Measurements from ENCODE around the gene ZNF507.

Gene ZNF507

GRCh38 chr19:32357720-32358119 lies 12.3 kb downstream of the ZNF507 start:
- TF ChIP-seq CTCF (IDR thresholded peaks at IDR 0.05; ENCODE audit: low read depth, low read length), result peak; percentile 14
- peak in 1 of 2 donors; percentile 31 for DNase-seq (ENCODE audit: low read depth in 2 of 2)
- no peak overlapping the region for H3K4me3 ChIP-seq (replicated peaks in 1 of 2; ENCODE audit: low read depth in 2 of 2, low read length in 2 of 2)

GRCh38 chr19:32358321-32358720 lies 12.9 kb downstream of the ZNF507 start:
- TF ChIP-seq CTCF (IDR thresholded peaks at IDR 0.05; ENCODE audit: low read depth, low read length), result no peak
- DNase-seq (ENCODE audit: low read depth in 2 of 2), result no peak
- no peak overlapping the region for H3K4me3 ChIP-seq (replicated peaks in 1 of 2; ENCODE audit: low read depth in 2 of 2, low read length in 2 of 2)

- DNase-seq (ENCODE audit: low read depth in 2 of 2), result no peak
- TF ChIP-seq CTCF (IDR thresholded peaks at IDR 0.05; ENCODE audit: low read depth, low read length), result no peak
- H3K4me3 ChIP-seq (replicated peaks in 1 of 2; ENCODE audit: low read depth in 2 of 2, low read length in 2 of 2), result no peak overlapping the region
Observed at GRCh38 chr19:32359581-32359980, 14.2 kb downstream of the ZNF507 start.

- TF ChIP-seq CTCF (IDR thresholded peaks at IDR 0.05; ENCODE audit: low read depth, low read length), result no peak
Observed at GRCh38 chr19:32361574-32362317, 16.3 kb downstream of the ZNF507 start.

GRCh38 chr19:32362318-32362691 lies 16.9 kb downstream of the ZNF507 start:
- H3K4me3 ChIP-seq (replicated peaks in 1 of 2; ENCODE audit: low read depth in 2 of 2, low read length in 2 of 2), result no peak overlapping the region
- peak in 1 of 2 donors; percentile 9 for DNase-seq (ENCODE audit: low read depth in 2 of 2)
- TF ChIP-seq CTCF (IDR thresholded peaks at IDR 0.05; ENCODE audit: low read depth, low read length), result no peak

More at GRCh38 chr19:32361574-32362317, 16.3 kb downstream of the ZNF507 start:
- no peak for DNase-seq (ENCODE audit: low read depth in 2 of 2)
- H3K4me3 ChIP-seq (replicated peaks in 1 of 2; ENCODE audit: low read depth in 2 of 2, low read length in 2 of 2), result no peak overlapping the region

- peak; percentile 35 to 36 for DNase-seq (ENCODE audit: low read depth in 2 of 2)
- TF ChIP-seq CTCF (IDR thresholded peaks at IDR 0.05; ENCODE audit: low read depth, low read length), result no peak
- H3K4me3 ChIP-seq (replicated peaks in 1 of 2; ENCODE audit: low read depth in 2 of 2, low read length in 2 of 2), result no peak overlapping the region
Observed at GRCh38 chr19:32363175-32363574, 17.8 kb downstream of the ZNF507 start.

GRCh38 chr19:32363632-32364031 lies 18.2 kb downstream of the ZNF507 start:
- H3K4me3 ChIP-seq (replicated peaks in 1 of 2; ENCODE audit: low read depth in 2 of 2, low read length in 2 of 2), result no peak overlapping the region
- no peak for DNase-seq (ENCODE audit: low read depth in 2 of 2)
- no peak for TF ChIP-seq CTCF (IDR thresholded peaks at IDR 0.05; ENCODE audit: low read depth, low read length)

Data from cardiac fibroblast (primary cell).